ENCODE data around the gene HSFX2. TPM values are rescaled to one million over a fixed set of nuclear protein-coding genes. Genes with fewer than 3 reads are reported as not detected.

The HSFX2 gene
- total RNA-seq, 1 experiment from 2014 or later: not detected

DNA sequence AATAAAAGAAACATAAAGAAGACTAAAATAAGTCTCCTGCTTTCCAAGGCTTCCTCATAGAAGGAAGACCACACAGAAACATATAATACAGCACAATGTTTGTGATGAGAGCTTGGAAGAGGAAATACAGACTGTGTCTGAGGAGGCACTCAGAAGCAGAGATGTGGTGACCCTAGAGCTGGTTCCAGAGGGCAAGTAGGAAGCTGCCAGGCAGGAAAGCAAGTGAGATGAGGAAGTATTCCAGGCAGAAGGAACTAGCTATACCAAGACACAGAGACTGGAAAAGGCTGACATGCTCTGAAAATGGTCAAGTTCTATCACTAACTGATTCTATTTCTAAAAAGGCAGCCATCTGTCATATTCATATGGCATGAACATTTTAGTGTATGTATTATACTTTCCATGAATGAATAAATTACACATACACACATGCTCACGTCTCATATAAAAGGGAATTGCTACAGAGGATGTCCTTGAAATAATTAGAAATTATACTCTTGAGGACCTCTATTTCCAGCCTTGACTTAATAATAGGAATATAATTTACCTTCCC is 16.6 kb upstream of the HSFX2 start:
- POLR2A ChIA-PET: no interaction called here
- no TSS peak for BruUV-seq (replicated peaks)
- intact Hi-C loops (cut with micrococcal nuclease): no loop called here

More for the DNA sequence above, 16.6 kb upstream of the HSFX2 start:
- Histone ChIP-seq H3K4me3 (replicated peaks in 1 of 2; ENCODE audit: low read depth in 1 of 2, low read length in 2 of 2) (no peak overlapping the region), H3K4me2 (ENCODE audit: low read length) (no peak overlapping the region), H3K36me3 (ENCODE audit: control insufficient read depth in 1 of 2, insufficient read depth in 2 of 2, low read length in 2 of 2) (no peaks in the 10 kb centered on the region), H3K79me2 (ENCODE audit: insufficient read depth, low read length) (peaks cover 7% of the 10 kb centered on the region), H3K27ac (ENCODE audit: low read depth, low read length) (no peak overlapping the region), H3K9me3 (ENCODE audit: control insufficient read depth in 1 of 2, insufficient read depth in 1 of 2, low read depth in 1 of 2, low read length in 2 of 2) (no peaks in the 10 kb centered on the region), H3K27me3 (ENCODE audit: insufficient read depth, low read length) (no peaks in the 10 kb centered on the region), H3K9me2 (ENCODE audit: insufficient read depth) (no peaks in the 10 kb centered on the region), H3K4me1 (ENCODE audit: control insufficient read depth in 1 of 2, insufficient read depth in 2 of 2, low read length in 2 of 2) (no peaks in the 10 kb centered on the region), H3K9ac (ENCODE audit: low read length) (no peak overlapping the region), H4K20me1 (ENCODE audit: insufficient read depth) (no peaks in the 10 kb centered on the region), H2AFZ (ENCODE audit: low read depth, low read length, poor library complexity, severe bottlenecking) (no peak overlapping the region)
- ATAC-seq: no peak
- no peak for DNase-seq (ENCODE audit: low read depth, low spot score)
- CTCF ChIA-PET: no interaction called here
- TF ChIP-seq, protein P1, sequence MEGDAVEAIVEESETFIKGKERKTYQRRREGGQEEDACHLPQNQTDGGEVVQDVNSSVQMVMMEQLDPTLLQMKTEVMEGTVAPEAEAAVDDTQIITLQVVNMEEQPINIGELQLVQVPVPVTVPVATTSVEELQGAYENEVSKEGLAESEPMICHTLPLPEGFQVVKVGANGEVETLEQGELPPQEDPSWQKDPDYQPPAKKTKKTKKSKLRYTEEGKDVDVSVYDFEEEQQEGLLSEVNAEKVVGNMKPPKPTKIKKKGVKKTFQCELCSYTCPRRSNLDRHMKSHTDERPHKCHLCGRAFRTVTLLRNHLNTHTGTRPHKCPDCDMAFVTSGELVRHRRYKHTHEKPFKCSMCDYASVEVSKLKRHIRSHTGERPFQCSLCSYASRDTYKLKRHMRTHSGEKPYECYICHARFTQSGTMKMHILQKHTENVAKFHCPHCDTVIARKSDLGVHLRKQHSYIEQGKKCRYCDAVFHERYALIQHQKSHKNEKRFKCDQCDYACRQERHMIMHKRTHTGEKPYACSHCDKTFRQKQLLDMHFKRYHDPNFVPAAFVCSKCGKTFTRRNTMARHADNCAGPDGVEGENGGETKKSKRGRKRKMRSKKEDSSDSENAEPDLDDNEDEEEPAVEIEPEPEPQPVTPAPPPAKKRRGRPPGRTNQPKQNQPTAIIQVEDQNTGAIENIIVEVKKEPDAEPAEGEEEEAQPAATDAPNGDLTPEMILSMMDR (IDR thresholded peaks at IDR 0.05 in 2 of 3, conservative IDR thresholded peaks at IDR 0.05 in 1 of 3; ENCODE audit: borderline replicate concordance in 1 of 3, insufficient read depth in 1 of 3, low read depth in 2 of 3, low read length in 2 of 3): no peak
- TF ChIP-seq SP1 (IDR thresholded peaks at IDR 0.05; ENCODE audit: low read depth) (no peak), ZFX (IDR thresholded peaks at IDR 0.05) (no peak), ZNF274 (IDR thresholded peaks at IDR 0.05; ENCODE audit: low read depth, low read length) (no peak), JUND (IDR thresholded peaks at IDR 0.05) (no peak), EZH2 (IDR thresholded peaks at IDR 0.05) (no peak), RAD21 (IDR thresholded peaks at IDR 0.05; ENCODE audit: low read depth) (no peak), SIN3A (IDR thresholded peaks at IDR 0.05; ENCODE audit: low read depth) (no peak), SRF (IDR thresholded peaks at IDR 0.05; ENCODE audit: low read depth) (no peak), YY1 (IDR thresholded peaks at IDR 0.05; ENCODE audit: extremely low read depth, insufficient replicate concordance, low read depth, low read length) (no peak), CEBPB (IDR thresholded peaks at IDR 0.05; ENCODE audit: low read depth) (no peak), TCF7L2 (IDR thresholded peaks at IDR 0.05; ENCODE audit: borderline replicate concordance, extremely low read depth, insufficient read depth, insufficient read length) (no peak), POLR2AphosphoS5 (IDR thresholded peaks at IDR 0.05; ENCODE audit: low read depth, low read length) (no peak)
- TF ChIP-seq, protein P2, sequence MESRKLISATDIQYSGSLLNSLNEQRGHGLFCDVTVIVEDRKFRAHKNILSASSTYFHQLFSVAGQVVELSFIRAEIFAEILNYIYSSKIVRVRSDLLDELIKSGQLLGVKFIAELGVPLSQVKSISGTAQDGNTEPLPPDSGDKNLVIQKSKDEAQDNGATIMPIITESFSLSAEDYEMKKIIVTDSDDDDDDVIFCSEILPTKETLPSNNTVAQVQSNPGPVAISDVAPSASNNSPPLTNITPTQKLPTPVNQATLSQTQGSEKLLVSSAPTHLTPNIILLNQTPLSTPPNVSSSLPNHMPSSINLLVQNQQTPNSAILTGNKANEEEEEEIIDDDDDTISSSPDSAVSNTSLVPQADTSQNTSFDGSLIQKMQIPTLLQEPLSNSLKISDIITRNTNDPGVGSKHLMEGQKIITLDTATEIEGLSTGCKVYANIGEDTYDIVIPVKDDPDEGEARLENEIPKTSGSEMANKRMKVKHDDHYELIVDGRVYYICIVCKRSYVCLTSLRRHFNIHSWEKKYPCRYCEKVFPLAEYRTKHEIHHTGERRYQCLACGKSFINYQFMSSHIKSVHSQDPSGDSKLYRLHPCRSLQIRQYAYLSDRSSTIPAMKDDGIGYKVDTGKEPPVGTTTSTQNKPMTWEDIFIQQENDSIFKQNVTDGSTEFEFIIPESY (IDR thresholded peaks at IDR 0.05; ENCODE audit: extremely low read depth, insufficient replicate concordance, low read length): no peak
- TF ChIP-seq, protein P3, sequence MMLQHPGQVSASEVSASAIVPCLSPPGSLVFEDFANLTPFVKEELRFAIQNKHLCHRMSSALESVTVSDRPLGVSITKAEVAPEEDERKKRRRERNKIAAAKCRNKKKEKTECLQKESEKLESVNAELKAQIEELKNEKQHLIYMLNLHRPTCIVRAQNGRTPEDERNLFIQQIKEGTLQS (IDR thresholded peaks at IDR 0.05): no peak
- TF ChIP-seq, protein P4, sequence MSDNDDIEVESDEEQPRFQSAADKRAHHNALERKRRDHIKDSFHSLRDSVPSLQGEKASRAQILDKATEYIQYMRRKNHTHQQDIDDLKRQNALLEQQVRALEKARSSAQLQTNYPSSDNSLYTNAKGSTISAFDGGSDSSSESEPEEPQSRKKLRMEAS (IDR thresholded peaks at IDR 0.05): no peak
- TF ChIP-seq, protein P5, sequence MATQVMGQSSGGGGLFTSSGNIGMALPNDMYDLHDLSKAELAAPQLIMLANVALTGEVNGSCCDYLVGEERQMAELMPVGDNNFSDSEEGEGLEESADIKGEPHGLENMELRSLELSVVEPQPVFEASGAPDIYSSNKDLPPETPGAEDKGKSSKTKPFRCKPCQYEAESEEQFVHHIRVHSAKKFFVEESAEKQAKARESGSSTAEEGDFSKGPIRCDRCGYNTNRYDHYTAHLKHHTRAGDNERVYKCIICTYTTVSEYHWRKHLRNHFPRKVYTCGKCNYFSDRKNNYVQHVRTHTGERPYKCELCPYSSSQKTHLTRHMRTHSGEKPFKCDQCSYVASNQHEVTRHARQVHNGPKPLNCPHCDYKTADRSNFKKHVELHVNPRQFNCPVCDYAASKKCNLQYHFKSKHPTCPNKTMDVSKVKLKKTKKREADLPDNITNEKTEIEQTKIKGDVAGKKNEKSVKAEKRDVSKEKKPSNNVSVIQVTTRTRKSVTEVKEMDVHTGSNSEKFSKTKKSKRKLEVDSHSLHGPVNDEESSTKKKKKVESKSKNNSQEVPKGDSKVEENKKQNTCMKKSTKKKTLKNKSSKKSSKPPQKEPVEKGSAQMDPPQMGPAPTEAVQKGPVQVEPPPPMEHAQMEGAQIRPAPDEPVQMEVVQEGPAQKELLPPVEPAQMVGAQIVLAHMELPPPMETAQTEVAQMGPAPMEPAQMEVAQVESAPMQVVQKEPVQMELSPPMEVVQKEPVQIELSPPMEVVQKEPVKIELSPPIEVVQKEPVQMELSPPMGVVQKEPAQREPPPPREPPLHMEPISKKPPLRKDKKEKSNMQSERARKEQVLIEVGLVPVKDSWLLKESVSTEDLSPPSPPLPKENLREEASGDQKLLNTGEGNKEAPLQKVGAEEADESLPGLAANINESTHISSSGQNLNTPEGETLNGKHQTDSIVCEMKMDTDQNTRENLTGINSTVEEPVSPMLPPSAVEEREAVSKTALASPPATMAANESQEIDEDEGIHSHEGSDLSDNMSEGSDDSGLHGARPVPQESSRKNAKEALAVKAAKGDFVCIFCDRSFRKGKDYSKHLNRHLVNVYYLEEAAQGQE (IDR thresholded peaks at IDR 0.05; ENCODE audit: low read depth): no peak
- RAD21 ChIA-PET (ENCODE audit: low non-redundant PET in 1 of 2, low total read pairs in 2 of 2, uncharacterized antibody in 2 of 2, unreplicated experiment in 2 of 2): no interaction called here
